Activated B cell treated with CpG ODN at 0.5 μM for 24 hours (primary cell): ENCODE data around the gene VPS35L. TPM values are rescaled to one million over a fixed set of nuclear protein-coding genes. Genes with fewer than 3 reads are reported as not detected.
"Not testable (repeated sequence)": the region's sequence is repeated elsewhere in the genome, so short reads cannot be mapped to it uniquely, and the experiment has no call there.

Experiments used
- ATAC-seq: fragments of 200-7000 bp; cut with Tn5 transposase; one replicate; pipeline ENCODE4 v1.10.0; 2021; ENCODE audit warnings: low read depth, mild to moderate bottlenecking, moderate library complexity
- CTCF ChIA-PET: fragments of 350-600 bp; sonication (Branson Sonifier 250); formaldehyde crosslinking; loops from one replicate; lab custom pipeline; 2021; ENCODE audit warnings: antibody characterized with exemption; lab: Charles Lee
- POLR2A ChIA-PET: fragments of 350-600 bp; sonication (Branson Sonifier 250); formaldehyde crosslinking; loops from one replicate; lab custom pipeline; 2021; ENCODE audit warnings: antibody characterized with exemption; lab: Charles Lee
- DNase-seq: peaks from one replicate; pipeline ENCODE4 v3.0.0; 2022
- H3K27ac Mint-ChIP-seq: one replicate; pipeline ENCODE4 v1.8.0; 2020; ENCODE audit warnings: mixed read lengths
- H3K27me3 Mint-ChIP-seq: one replicate; pipeline ENCODE4 v1.8.0; 2021; ENCODE audit warnings: mixed read lengths
- H3K36me3 Mint-ChIP-seq: one replicate; pipeline ENCODE4 v1.8.0; 2021; ENCODE audit warnings: low read depth, mixed read lengths
- H3K4me1 Mint-ChIP-seq: one replicate; pipeline ENCODE4 v1.8.0; 2021; ENCODE audit warnings: mixed read lengths
- H3K4me3 Mint-ChIP-seq: one replicate; pipeline ENCODE4 v1.8.0; 2020; ENCODE audit warnings: mild to moderate bottlenecking, mixed read lengths
- H3K9me3 Mint-ChIP-seq: one replicate; pipeline ENCODE4 v1.8.0; 2020; ENCODE audit warnings: mixed read lengths
- intact Hi-C: fragments of 100-400 bp; cut with micrococcal nuclease; formaldehyde crosslinking; loops from one replicate; pipeline ENCODE4 v1.15.1; 2024
- total RNA-seq: library from RNA; stranded (reverse); gene quantifications from 2 replicates; pipeline ENCODE4 v1.2.3, GENCODE V29; 2022
- TF ChIP-seq, protein P1 (sequence below): fragments of 200-600 bp; IDR thresholded peaks from one replicate; pipeline ENCODE4 v1.8.0; 2022; ENCODE audit warnings: antibody characterized with exemption, mild to moderate bottlenecking

Gene VPS35L
- total RNA-seq, 1 donor from 2014 or later = 66.0 TPM

DNA sequence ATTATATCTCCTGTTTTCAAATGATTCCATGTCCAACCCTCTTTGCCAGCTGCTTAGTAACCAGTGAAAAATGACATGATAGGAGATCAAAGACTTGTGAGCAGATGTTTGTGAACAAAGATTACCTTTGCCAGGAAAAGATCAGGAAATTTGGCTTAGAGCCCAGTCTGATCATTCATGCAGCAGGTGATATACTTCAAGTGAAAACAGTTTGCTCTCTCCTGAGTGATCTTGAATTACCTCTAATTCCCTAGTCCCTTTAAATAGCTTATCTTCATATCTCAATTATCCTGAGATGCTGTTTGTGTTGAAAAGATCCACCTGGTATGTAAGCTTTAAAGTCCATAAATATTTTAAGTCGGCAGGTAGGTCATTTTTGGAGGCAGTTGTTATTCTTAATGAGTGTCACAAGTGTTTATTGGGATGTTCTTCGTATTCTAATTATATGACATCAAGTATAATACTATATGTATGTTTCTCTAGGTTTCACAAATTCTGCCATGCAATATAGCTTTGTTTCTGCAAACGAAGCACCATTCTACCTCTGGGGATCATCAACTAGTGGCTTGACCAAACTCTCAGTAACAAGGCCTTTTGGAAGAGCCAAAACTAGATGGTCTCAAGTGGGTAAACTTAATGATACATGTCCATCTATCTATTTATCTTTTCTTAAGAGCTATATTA, 13.2 kb upstream of the VPS35L start:
- ATAC-seq = no peak
- POLR2A ChIA-PET = no interaction called here
- no peaks in the 10 kb centered on the region for H3K27me3 Mint-ChIP-seq

DNA sequence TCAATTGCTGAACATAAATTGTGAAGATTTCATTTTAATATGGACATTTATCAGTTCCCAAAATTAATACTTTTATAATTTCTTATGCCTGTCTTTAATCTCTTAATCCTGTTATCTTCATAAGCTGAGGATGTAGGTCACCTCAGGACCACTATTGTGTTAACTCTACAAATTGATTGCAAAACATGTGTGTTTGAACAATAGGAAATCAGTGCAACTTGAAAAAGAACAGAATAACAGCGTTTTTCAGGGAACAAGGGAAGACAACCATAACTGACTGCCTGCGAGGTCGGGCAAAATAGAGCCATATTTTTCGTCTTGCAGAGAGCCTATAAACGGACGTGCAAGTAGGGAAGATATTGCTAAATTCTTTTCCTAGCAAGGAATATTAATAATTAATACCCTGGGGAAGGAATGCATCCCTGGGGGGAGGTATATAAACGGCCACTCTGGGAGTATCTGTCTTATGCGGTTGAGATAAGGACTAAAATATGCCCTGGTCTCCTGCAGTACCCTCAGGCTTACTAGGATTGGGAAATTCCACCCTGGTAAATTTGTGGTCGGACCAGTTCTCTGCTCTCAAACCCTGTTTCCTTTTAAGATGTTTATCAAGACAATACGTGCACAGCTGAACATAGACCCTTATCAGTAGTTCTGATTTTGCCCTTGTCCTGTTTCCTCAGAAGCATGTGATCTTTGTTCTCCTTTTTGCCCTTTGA, 12.1 kb upstream of the VPS35L start:
- H3K4me3 Mint-ChIP-seq, CTCF ChIA-PET, ATAC-seq: not testable (repeated sequence)

More for the DNA sequence above, 13.2 kb upstream of the VPS35L start:
- Mint-ChIP-seq H3K4me3 (no peak overlapping the region), H3K36me3 (peaks cover 48% of the 10 kb centered on the region), H3K9me3 (peaks cover 2% of the 10 kb centered on the region), H3K4me1 (no peaks in the 10 kb centered on the region), H3K27ac (no peak overlapping the region)
- no peak for DNase-seq
- CTCF ChIA-PET = no interaction called here
- TF ChIP-seq, protein P1, sequence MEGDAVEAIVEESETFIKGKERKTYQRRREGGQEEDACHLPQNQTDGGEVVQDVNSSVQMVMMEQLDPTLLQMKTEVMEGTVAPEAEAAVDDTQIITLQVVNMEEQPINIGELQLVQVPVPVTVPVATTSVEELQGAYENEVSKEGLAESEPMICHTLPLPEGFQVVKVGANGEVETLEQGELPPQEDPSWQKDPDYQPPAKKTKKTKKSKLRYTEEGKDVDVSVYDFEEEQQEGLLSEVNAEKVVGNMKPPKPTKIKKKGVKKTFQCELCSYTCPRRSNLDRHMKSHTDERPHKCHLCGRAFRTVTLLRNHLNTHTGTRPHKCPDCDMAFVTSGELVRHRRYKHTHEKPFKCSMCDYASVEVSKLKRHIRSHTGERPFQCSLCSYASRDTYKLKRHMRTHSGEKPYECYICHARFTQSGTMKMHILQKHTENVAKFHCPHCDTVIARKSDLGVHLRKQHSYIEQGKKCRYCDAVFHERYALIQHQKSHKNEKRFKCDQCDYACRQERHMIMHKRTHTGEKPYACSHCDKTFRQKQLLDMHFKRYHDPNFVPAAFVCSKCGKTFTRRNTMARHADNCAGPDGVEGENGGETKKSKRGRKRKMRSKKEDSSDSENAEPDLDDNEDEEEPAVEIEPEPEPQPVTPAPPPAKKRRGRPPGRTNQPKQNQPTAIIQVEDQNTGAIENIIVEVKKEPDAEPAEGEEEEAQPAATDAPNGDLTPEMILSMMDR = no peak
- intact Hi-C loops = no loop called here

DNA sequence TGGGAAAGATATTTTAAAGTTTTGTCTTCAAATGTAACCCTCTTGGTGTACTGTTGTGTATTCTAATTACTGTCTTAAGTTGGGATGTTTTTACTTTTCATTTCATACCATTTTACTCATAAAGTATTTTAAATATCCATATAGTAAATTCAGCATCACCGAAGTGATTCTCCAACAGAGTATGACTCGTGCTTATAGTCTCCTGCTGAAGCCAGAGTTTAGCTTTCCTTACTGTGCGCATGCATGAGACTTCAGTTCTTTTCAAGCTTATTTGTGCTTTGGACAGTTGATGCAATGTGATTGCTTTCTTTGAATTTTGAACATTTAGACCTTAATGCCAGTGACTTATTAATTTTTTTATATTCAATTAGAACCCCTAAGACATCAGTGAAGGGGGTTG, 7.4 kb upstream of the VPS35L start:
- H3K27me3 Mint-ChIP-seq = no peaks in the 10 kb centered on the region
- no peak overlapping the region for H3K4me3 Mint-ChIP-seq
- intact Hi-C loops = no loop called here
- H3K4me1 Mint-ChIP-seq = no peaks in the 10 kb centered on the region
- ChIA-PET POLR2A (interaction anchor here (0.6 kb wide), 1 partner anchor 33 kb away, joined by 3 read pairs; no protein-coding TSS in a partner anchor), CTCF (interaction anchor here (1.2 kb wide), 1 partner anchor 45 kb away, joined by 3 read pairs; no protein-coding TSS in a partner anchor)
- H3K27ac Mint-ChIP-seq = no peak overlapping the region
- peaks cover 29% of the 10 kb centered on the region for H3K36me3 Mint-ChIP-seq
- ATAC-seq = no peak
- TF ChIP-seq, protein P1 = no peak
- peaks cover 2% of the 10 kb centered on the region for H3K9me3 Mint-ChIP-seq
- no peak for DNase-seq

More for the DNA sequence above, 12.1 kb upstream of the VPS35L start:
- H3K4me1 Mint-ChIP-seq, H3K27ac Mint-ChIP-seq, H3K27me3 Mint-ChIP-seq, POLR2A ChIA-PET, H3K9me3 Mint-ChIP-seq, DNase-seq, intact Hi-C loops: not testable (repeated sequence)
- peaks cover 49% of the 10 kb centered on the region for H3K36me3 Mint-ChIP-seq

DNA sequence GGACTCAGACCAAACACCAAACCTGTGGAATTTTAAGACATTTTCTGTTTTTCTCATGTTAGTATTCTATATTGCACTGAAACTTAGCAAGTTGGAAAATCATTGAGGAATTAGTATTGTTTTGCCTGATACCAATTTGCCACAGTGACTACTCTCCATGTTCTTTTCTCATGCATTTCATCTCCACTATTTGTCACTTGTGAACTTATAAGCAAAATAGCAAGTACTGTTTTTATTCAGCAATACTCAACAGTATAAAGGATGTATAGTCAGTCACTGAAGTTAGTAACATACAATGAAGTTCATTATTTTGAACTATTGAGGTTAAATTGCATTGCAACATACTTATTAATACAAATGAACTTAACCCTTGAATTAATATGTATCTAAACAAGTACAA, 5.8 kb upstream of the VPS35L start:
- POLR2A ChIA-PET = no interaction called here
- H3K27ac Mint-ChIP-seq = no peak overlapping the region
- ATAC-seq = no peak
- CTCF ChIA-PET = interaction anchor here (0.9 to 1.5 kb wide), 3 partner anchors 19 to 47 kb away, joined by 3 read pairs; partner anchors contain the start of gene CCP110
- no peaks in the 10 kb centered on the region for H3K27me3 Mint-ChIP-seq
- no peaks in the 10 kb centered on the region for H3K9me3 Mint-ChIP-seq
- H3K36me3 Mint-ChIP-seq = peaks cover 17% of the 10 kb centered on the region
- DNase-seq = no peak
- intact Hi-C loops = no loop called here
- TF ChIP-seq, protein P1 = no peak
- no peak overlapping the region for H3K4me3 Mint-ChIP-seq
- H3K4me1 Mint-ChIP-seq = peaks cover 4% of the 10 kb centered on the region

DNA sequence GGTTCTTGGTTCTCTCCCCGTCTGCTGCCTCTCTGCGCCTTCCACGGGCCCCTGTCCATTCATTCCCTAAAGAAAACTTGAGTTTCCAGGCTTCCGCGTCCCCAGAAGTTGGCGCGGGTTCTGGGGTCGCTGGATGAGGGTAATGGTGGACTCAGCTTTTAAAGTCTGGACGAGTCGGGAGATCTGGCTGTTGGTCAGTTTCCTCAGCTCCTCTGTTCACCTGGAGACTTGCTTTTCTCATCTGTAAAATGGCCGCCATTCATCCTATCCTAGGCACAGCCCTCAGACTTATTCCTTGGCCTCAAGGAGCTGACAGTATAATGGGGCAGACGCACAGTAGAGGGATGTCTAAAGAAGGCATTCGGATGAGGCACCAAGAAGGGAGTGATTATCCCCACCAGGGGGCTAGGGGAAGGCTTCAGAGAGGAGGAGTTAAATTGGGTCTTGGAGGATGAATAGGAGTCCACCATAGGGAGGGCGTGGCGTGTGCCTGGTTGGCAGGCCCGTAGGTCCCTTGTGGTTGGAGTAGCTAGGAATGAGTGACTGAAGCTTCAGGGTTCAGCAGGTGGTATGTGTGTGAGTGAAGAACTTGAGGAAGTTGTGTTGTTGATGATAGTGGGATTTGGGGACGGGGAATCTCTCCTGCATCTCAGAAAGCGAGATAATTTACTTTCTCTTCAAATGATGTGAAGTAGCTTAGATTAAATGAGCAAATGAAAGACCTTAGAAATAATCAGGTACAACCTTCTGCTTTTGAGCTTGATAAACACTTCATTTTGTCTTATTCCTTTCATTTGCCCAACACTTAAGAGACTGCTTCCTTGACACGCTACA, 652 bp downstream of the VPS35L start:
- Mint-ChIP-seq H3K27ac (peak overlapping the region; percentile 91), H3K4me1 (peaks cover 26% of the 10 kb centered on the region), H3K9me3 (no peaks in the 10 kb centered on the region), H3K4me3 (peak overlapping the region; percentile 95), H3K27me3 (no peaks in the 10 kb centered on the region), H3K36me3 (peaks cover 5% of the 10 kb centered on the region)
- TF ChIP-seq, protein P1 = no peak
- intact Hi-C loops = loop anchor here (1.0 to 2.0 kb wide), 2 partner anchors 163 to 489 kb away; partner anchors contain the start of genes COQ7, IQCK and KNOP1
- POLR2A ChIA-PET = interaction anchor here (0.6 to 3.2 kb wide), 13 partner anchors 8 to 1185 kb away, joined by 3 to 52 read pairs (median 7); partner anchors contain the start of genes ARL6IP1, CCP110, COQ7 and GDE1
- DNase-seq (peak; percentile 19), ATAC-seq (no peak)
- CTCF ChIA-PET = interaction anchor here (0.6 to 7.1 kb wide), 9 partner anchors 8 to 831 kb away, joined by 3 to 47 read pairs (median 5); partner anchors contain the start of genes GPRC5B, IQCK and KNOP1
